ENCODE results near the gene BRME1.

Gene BRME1

DNA sequence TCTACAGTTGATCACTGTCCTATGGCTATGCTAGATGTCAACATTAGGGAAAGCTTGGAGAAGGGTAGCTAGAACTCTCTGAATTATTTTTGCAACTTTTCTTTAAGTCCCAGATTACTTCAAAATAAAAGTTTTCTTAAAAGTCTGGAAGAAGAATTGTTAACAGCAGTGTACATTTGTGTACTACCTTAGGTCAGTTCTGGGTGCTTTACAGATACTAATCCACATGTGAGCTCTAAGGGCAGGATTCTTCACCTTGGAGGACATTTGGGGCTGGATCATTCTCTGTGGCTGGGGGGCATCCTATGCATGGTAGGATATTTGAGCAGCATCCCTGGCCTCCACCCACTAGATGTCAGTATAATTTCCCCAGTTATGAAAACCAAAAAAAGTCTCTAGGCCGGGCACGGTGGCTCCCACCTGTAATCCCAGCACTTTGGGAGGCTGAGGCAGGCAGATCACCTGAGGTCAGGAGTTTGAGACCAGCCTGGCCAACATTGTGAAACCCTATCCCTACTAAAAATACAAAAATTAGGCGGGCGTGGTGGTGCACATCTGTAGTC is 2.8 kb downstream of the BRME1 start:
- DNase-seq (ENCODE audit: extremely low read depth, low read depth) = no peak
- TF ChIP-seq, protein P1, sequence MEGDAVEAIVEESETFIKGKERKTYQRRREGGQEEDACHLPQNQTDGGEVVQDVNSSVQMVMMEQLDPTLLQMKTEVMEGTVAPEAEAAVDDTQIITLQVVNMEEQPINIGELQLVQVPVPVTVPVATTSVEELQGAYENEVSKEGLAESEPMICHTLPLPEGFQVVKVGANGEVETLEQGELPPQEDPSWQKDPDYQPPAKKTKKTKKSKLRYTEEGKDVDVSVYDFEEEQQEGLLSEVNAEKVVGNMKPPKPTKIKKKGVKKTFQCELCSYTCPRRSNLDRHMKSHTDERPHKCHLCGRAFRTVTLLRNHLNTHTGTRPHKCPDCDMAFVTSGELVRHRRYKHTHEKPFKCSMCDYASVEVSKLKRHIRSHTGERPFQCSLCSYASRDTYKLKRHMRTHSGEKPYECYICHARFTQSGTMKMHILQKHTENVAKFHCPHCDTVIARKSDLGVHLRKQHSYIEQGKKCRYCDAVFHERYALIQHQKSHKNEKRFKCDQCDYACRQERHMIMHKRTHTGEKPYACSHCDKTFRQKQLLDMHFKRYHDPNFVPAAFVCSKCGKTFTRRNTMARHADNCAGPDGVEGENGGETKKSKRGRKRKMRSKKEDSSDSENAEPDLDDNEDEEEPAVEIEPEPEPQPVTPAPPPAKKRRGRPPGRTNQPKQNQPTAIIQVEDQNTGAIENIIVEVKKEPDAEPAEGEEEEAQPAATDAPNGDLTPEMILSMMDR (IDR thresholded peaks at IDR 0.05; ENCODE audit: low read depth, low read length, missing control alignments) = peak; percentile 37
- no peak overlapping the region for H3K4me3 ChIP-seq (replicated peaks; ENCODE audit: low read depth, low read length)

DNA sequence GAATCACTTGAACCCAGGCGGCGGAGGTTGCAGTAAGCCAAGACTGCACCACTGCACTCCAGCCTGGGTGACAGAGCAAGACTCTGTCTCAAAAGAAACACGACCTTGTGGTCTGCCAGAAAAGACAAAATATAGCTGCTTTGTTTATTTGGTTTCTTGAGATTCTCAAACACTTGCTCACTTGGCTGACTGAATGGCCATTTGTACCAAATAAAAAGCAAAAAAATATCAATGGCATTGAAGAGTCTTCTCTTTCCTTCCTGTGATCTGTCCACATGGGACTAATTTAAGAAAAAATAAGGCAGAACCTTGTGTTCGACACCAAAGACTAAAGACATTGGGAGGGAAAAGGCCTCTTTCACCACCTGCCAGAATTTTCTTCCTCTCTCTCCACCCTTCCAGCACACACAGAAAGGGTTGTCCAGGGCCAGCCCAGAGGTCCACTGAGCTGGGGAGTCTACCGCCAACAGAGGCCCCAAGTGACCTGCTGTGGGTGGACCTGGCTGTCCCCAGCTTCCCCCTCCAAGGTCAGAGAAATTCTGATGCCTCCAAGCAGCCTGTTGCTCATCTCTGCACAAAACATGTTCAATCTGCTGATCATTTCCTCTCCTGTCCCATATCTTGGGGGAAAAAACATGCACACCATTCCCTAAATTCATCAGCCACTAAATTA is 5.9 kb downstream of the BRME1 start:
- H3K4me3 ChIP-seq (replicated peaks; ENCODE audit: low read depth, low read length) = no peak overlapping the region
- no peak for DNase-seq (ENCODE audit: extremely low read depth, low read depth)
- TF ChIP-seq, protein P1 (IDR thresholded peaks at IDR 0.05; ENCODE audit: low read depth, low read length, missing control alignments) = no peak

DNA sequence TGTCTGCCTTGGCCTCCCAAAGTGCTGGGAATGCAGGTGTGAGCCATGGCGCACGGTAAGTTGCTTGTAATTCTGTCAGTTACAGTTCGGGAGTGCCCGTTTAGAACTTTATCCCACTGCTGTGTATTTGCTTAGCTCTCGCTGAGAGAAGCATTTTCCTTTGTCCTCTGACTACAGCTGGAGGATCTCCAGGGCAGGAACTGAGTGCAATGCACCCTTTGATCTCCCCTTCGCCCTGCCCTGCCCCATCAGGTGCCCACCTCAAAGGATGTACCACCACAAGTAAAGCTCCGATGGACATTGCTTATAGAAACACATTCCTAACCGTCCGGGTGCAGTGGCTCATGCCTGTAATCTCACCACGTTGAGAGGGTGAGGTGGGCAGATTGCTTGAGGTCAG is 6.5 kb downstream of the BRME1 start:
- no peak overlapping the region for H3K4me3 ChIP-seq (replicated peaks; ENCODE audit: low read depth, low read length)
- TF ChIP-seq, protein P1 (IDR thresholded peaks at IDR 0.05; ENCODE audit: low read depth, low read length, missing control alignments) = no peak
- DNase-seq (ENCODE audit: extremely low read depth, low read depth) = no peak

DNA sequence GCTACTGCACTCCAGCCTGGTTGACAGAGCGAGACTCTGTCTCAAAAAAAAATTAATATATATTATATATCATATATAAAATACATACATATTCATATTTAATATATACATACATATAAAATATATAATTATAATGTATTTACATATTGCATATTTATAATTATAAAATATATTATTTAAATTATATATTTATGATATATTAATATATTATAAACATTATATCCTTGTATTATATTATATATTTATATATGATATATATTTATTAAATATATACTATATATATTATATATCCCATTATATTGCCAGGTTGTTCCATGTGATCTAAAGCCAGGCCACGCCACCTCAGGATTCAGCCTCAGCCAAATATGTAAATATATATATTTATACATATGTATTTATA is 9.7 kb downstream of the BRME1 start:
- no peak for DNase-seq (ENCODE audit: extremely low read depth, low read depth)
- TF ChIP-seq, protein P1 (IDR thresholded peaks at IDR 0.05; ENCODE audit: low read depth, low read length, missing control alignments) = no peak

DNA sequence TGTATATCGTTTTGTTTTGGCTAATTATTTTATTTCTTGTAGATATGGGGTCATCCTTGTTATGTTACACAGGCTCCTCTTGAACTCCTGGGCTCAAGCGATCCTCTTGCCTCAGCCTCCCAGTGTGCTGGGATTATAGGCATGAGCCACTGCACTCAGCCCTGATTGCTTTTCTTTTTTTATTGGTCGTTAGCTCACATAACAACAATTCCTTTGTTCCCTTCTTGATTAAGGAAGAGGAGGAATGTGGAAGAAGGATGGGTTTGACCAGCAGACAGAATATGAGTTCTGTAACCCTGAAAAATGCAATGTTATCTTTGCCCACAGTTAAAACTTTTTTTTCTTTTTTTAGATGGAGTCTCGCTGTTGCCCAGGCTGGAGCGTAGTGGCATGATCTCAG is 11.4 kb downstream of the BRME1 start:
- no peak for DNase-seq (ENCODE audit: extremely low read depth, low read depth)
- TF ChIP-seq, protein P1 (IDR thresholded peaks at IDR 0.05; ENCODE audit: low read depth, low read length, missing control alignments) = no peak
- no peak overlapping the region for H3K4me3 ChIP-seq (replicated peaks; ENCODE audit: low read depth, low read length)

More for the DNA sequence above, 9.7 kb downstream of the BRME1 start:
- no peak overlapping the region for H3K4me3 ChIP-seq (replicated peaks; ENCODE audit: low read depth, low read length)

DNA sequence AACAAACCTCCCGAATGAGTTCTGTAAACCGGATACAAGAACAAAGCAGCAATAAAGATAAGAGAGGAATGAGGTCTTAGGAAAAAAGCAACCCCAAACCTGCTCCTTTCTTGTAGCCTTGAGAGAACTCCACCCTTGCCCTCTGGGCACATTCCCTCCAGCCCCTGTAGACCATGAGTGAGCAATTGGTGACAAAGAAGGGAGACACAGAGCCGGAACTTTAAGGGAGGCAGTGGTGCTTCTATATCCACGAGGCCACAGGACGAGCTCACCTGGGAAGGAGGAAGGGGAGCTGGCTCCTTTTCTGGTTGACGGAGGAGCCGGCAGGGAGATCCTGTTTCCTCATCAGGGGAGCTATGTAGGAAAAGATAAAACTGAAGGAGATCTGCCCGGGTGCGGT is 13.0 kb downstream of the BRME1 start:
- no peak overlapping the region for H3K4me3 ChIP-seq (replicated peaks; ENCODE audit: low read depth, low read length)
- DNase-seq (ENCODE audit: extremely low read depth, low read depth) = no peak
- TF ChIP-seq, protein P1 (IDR thresholded peaks at IDR 0.05; ENCODE audit: low read depth, low read length, missing control alignments) = no peak
